GM12878 (cell line): ENCODE measurements around the gene CTDNEP1.

ENCODE experiments used
- CTCF ChIP-seq, 3 experiments: IDR thresholded peaks in 2 of 3; conservative IDR thresholded peaks in 1 of 3; 2 replicates each; pipeline ENCODE4 v1.5.1; 2011; ENCODE audit warnings: low read depth in 3 of 3, low read length in 3 of 3, mild to moderate bottlenecking in 3 of 3, control low read depth in 2 of 3, moderate library complexity in 2 of 3, inconsistent platforms in 1 of 3, mixed read lengths in 1 of 3; ENCODE audit not compliant: control insufficient read depth in 2 of 3, insufficient read depth in 1 of 3; ENCODE audit errors: extremely low read depth in 1 of 3
- EZH2 ChIP-seq: IDR thresholded peaks from 2 replicates; pipeline ENCODE4 v1.6.1; 2012; ENCODE audit warnings: low read depth, mild to moderate bottlenecking, control low read depth, inconsistent platforms, low read length, borderline replicate concordance; ENCODE audit not compliant: control insufficient read depth
- FOXM1 ChIP-seq: IDR thresholded peaks from 2 replicates; pipeline ENCODE4 v1.6.1; 2012; ENCODE audit warnings: low read depth, mild to moderate bottlenecking, inconsistent platforms, low read length, moderate library complexity
- MAX ChIP-seq: IDR thresholded peaks from 2 replicates; pipeline ENCODE4 v1.6.1; 2012; ENCODE audit warnings: low read depth, low read length, improper control_type of control experiment
- NR2C1 ChIP-seq: fragments of 450-650 bp; IDR thresholded peaks from 2 replicates; pipeline ENCODE4 v1.6.1; 2017; ENCODE audit warnings: antibody characterized with exemption, mild to moderate bottlenecking, moderate library complexity
- NRF1 ChIP-seq: conservative IDR thresholded peaks from 2 replicates; pipeline ENCODE4 v1.6.1; 2011; ENCODE audit warnings: mild to moderate bottlenecking, low read depth, low read length, improper control_type of control experiment
- POLR2AphosphoS5 ChIP-seq: IDR thresholded peaks from 2 replicates; pipeline ENCODE4 v1.6.1; 2011; ENCODE audit warnings: mild to moderate bottlenecking, low read length, inconsistent platforms
- SRF ChIP-seq, 2 experiments: IDR thresholded peaks; 2 replicates each; pipeline ENCODE4 v1.6.1; 2011; ENCODE audit warnings: low read depth in 2 of 2, low read length in 2 of 2, mild to moderate bottlenecking in 1 of 2, moderate library complexity in 1 of 2
- ZBTB11 ChIP-seq: fragments of 450-650 bp; formaldehyde crosslinking; IDR thresholded peaks from 2 replicates; pipeline ENCODE4 v1.5.0; 2022; ENCODE audit warnings: mild to moderate bottlenecking, missing genetic modification characterization
- ZNF274 ChIP-seq: IDR thresholded peaks from one replicate; pipeline ENCODE4 v1.8.0; 2011; ENCODE audit not compliant: insufficient read length, insufficient read depth
- ZNF384 ChIP-seq: IDR thresholded peaks from 2 replicates; pipeline ENCODE4 v1.6.1; 2012; ENCODE audit warnings: low read depth, mild to moderate bottlenecking, low read length, improper control_type of control experiment, borderline replicate concordance

GRCh38 chr17:7248796-7249195 is 2.7 kb downstream of the CTDNEP1 start:
- TF ChIP-seq ZNF384: no peak
- no peak for TF ChIP-seq ZNF274
- TF ChIP-seq POLR2AphosphoS5: no peak
- TF ChIP-seq CTCF (IDR thresholded peaks at IDR 0.05 in 2 of 3, conservative IDR thresholded peaks at IDR 0.05 in 1 of 3; ENCODE audit: control insufficient read depth in 2 of 3, extremely low read depth in 1 of 3, insufficient read depth in 1 of 3, low read depth in 3 of 3, low read length in 3 of 3): no peak
- TF ChIP-seq ZBTB11 (CRISPR knock-in tag): no peak
- no peak for TF ChIP-seq EZH2
- TF ChIP-seq FOXM1: no peak
- no peak for TF ChIP-seq NRF1
- no peak for TF ChIP-seq SRF (IDR thresholded peaks at IDR 0.05; ENCODE audit: low read depth in 2 of 2, low read length in 2 of 2)
- no peak for TF ChIP-seq MAX
- no peak for TF ChIP-seq NR2C1
